Ascending aorta (tissue), 2 donors: Measurements from ENCODE around the gene RSAD1. TPM values are rescaled to one million over a fixed set of nuclear protein-coding genes. Genes with fewer than 3 reads are reported as not detected.

Source experiments
- DNase-seq, 2 donors: peaks; one replicate each; pipeline ENCODE4 v3.0.0-alpha.2; 2019; ENCODE audit warnings: low spot score in 2 of 2
- H3K27ac ChIP-seq, 2 donors: fragments of 200-600 bp; sonication (generic); one replicate each; pipeline ENCODE4 v1.5.1; 2016 to 2017; ENCODE audit warnings: mild to moderate bottlenecking in 1 of 2
- H3K27me3 ChIP-seq: fragments of 200-600 bp; sonication (generic); one replicate; pipeline ENCODE4 v1.5.1; 2017
- H3K36me3 ChIP-seq, 2 donors: fragments of 200-600 bp; sonication (generic); one replicate each; pipeline ENCODE4 v1.5.1; 2016
- H3K4me1 ChIP-seq, 2 donors: fragments of 200-600 bp; sonication (generic); one replicate each; pipeline ENCODE4 v1.5.1; 2016 to 2017; ENCODE audit warnings: mild to moderate bottlenecking in 1 of 2
- H3K4me3 ChIP-seq, 2 donors: fragments of 200-600 bp; sonication (generic); one replicate each; pipeline ENCODE4 v1.5.1; 2016 to 2017; ENCODE audit warnings: mild to moderate bottlenecking in 1 of 2
- H3K9me3 ChIP-seq, 2 donors: fragments of 200-600 bp; sonication (generic); one replicate each; pipeline ENCODE4 v1.5.1; 2016
- intact Hi-C: fragments of 100-400 bp; cut with DNase I; formaldehyde crosslinking; loops from one replicate; pipeline ENCODE4 v1.15.1; 2023
- total RNA-seq: library from RNA; depleted of rRNA; stranded (reverse); fragments of >200 nt; gene quantifications from one replicate; pipeline ENCODE4 v1.1.0, GENCODE V29; 2016
- TF ChIP-seq, protein P1 (sequence below), 3 experiments: fragments of 200-600 bp in 2 of 3; fragments of 450-650 bp in 1 of 3; sonication (generic) in 2 of 3; IDR thresholded peaks; one replicate each; pipeline ENCODE4 v1.5.1; 2016 to 2019; ENCODE audit warnings: antibody characterized with exemption in 3 of 3, mild to moderate bottlenecking in 1 of 3, moderate library complexity in 1 of 3

The RSAD1 gene
- total RNA-seq, 1 donor from 2014 or later = 36.7 TPM

DNA sequence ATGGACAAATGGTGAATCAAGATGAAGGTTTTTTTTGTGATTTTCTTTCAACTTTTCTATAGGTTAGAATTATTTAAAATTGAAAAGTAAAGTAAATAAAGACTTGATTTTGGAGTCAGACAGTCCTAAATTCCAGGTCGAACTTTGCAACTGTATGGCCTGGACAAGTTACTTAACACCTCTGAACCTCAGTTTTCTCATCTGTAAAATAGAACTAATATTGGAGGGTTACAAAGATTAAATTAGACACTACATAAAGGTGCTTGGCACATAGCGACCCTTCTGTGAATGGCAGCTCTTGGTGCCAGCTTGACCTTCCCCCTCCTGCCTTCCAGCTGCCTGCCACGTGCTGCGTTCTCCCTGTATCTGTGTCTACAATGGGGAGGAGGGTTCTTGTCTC lies 3.0 kb downstream of the RSAD1 start:
- Histone ChIP-seq H3K9me3 (no peaks in the 10 kb centered on the region), H3K27ac (peak overlapping the region; percentile 84 to 88), H3K36me3 (peaks cover 23 to 40% of the 10 kb centered on the region in 2 donors), H3K4me3 (no peak overlapping the region), H3K27me3 (no peaks in the 10 kb centered on the region), H3K4me1 (peaks cover 7 to 27% of the 10 kb centered on the region in 2 donors)
- TF ChIP-seq, protein P1, sequence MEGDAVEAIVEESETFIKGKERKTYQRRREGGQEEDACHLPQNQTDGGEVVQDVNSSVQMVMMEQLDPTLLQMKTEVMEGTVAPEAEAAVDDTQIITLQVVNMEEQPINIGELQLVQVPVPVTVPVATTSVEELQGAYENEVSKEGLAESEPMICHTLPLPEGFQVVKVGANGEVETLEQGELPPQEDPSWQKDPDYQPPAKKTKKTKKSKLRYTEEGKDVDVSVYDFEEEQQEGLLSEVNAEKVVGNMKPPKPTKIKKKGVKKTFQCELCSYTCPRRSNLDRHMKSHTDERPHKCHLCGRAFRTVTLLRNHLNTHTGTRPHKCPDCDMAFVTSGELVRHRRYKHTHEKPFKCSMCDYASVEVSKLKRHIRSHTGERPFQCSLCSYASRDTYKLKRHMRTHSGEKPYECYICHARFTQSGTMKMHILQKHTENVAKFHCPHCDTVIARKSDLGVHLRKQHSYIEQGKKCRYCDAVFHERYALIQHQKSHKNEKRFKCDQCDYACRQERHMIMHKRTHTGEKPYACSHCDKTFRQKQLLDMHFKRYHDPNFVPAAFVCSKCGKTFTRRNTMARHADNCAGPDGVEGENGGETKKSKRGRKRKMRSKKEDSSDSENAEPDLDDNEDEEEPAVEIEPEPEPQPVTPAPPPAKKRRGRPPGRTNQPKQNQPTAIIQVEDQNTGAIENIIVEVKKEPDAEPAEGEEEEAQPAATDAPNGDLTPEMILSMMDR (IDR thresholded peaks at IDR 0.05) = no peak
- DNase-seq = no peak
- intact Hi-C loops = loop anchor here (2.0 to 5.0 kb wide), 5 partner anchors 59 to 301 kb away; partner anchors contain the start of gene LRRC59

DNA sequence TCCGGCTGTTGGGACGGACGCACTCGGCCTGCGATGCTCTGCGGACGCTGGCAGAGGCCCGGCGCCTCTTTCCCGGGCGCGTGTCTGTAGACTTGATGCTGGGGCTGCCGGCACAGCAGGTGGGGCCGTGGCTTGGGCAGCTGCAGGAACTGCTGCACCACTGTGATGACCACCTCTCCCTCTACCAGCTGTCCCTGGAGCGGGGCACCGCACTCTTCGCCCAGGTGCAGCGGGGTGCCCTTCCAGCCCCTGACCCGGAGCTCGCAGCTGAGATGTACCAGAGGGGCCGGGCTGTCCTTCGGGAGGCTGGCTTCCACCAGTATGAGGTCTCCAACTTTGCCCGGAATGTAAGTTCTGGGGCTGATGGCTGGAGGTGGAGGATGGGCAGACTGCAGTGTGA lies 3.5 kb downstream of the RSAD1 start:
- Histone ChIP-seq H3K4me1 (peaks cover 7 to 27% of the 10 kb centered on the region in 2 donors), H3K9me3 (no peaks in the 10 kb centered on the region), H3K27me3 (no peaks in the 10 kb centered on the region), H3K4me3 (no peak overlapping the region), H3K27ac (peak overlapping the region; percentile 84 to 88), H3K36me3 (peaks cover 23 to 43% of the 10 kb centered on the region in 2 donors)
- TF ChIP-seq, protein P1 (IDR thresholded peaks at IDR 0.05) = no peak
- intact Hi-C loops = loop anchor here (2.0 to 5.0 kb wide), 4 partner anchors 59 to 300 kb away; no protein-coding TSS in a partner anchor
- peak in 1 of 2 donors; percentile 62 for DNase-seq

- intact Hi-C loops = loop anchor here (2.0 to 5.0 kb wide), 4 partner anchors 58 to 300 kb away; no protein-coding TSS in a partner anchor
- H3K36me3 ChIP-seq = peaks cover 23 to 47% of the 10 kb centered on the region in 2 donors
- H3K9me3 ChIP-seq = no peaks in the 10 kb centered on the region
- peak overlapping the region; percentile 84 to 88 for H3K27ac ChIP-seq
- TF ChIP-seq, protein P1 (IDR thresholded peaks at IDR 0.05) = peak; percentile 84 to 96 (median 89)
- H3K4me3 ChIP-seq = no peak overlapping the region
- peaks cover 7 to 27% of the 10 kb centered on the region in 2 donors for H3K4me1 ChIP-seq
- no peaks in the 10 kb centered on the region for H3K27me3 ChIP-seq
- peak; percentile 89 to 98 for DNase-seq
Observed at GRCh38 chr17:50482516-50482915, 3.9 kb downstream of the RSAD1 start.

DNA sequence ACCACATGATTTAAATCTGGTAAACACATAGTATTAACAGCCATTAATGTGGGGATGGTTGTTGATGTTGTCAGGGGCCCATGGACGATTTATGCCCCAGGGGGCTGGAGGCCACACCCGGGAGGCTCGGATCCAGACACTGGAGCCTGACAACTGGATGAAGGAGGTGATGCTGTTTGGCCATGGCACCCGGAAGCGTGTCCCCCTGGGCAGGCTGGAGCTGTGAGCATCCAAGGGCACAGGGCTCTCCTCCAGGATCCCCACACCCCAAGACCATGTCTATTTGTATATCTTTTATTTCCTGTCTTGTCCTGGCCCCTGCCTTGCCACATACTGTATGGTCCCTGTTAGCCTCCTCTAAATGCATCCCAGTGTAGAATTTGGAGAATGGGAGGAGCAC lies 4.6 kb downstream of the RSAD1 start:
- no peak for DNase-seq
- TF ChIP-seq, protein P1 (IDR thresholded peaks at IDR 0.05) = no peak
- Histone ChIP-seq H3K9me3 (no peaks in the 10 kb centered on the region), H3K27ac (peak overlapping the region; percentile 84 to 88), H3K27me3 (no peaks in the 10 kb centered on the region), H3K4me3 (no peak overlapping the region), H3K4me1 (peaks cover 7 to 23% of the 10 kb centered on the region in 2 donors), H3K36me3 (peaks cover 23 to 49% of the 10 kb centered on the region in 2 donors)
- intact Hi-C loops = loop anchor here (2.0 to 5.0 kb wide), 4 partner anchors 58 to 299 kb away; no protein-coding TSS in a partner anchor

DNA sequence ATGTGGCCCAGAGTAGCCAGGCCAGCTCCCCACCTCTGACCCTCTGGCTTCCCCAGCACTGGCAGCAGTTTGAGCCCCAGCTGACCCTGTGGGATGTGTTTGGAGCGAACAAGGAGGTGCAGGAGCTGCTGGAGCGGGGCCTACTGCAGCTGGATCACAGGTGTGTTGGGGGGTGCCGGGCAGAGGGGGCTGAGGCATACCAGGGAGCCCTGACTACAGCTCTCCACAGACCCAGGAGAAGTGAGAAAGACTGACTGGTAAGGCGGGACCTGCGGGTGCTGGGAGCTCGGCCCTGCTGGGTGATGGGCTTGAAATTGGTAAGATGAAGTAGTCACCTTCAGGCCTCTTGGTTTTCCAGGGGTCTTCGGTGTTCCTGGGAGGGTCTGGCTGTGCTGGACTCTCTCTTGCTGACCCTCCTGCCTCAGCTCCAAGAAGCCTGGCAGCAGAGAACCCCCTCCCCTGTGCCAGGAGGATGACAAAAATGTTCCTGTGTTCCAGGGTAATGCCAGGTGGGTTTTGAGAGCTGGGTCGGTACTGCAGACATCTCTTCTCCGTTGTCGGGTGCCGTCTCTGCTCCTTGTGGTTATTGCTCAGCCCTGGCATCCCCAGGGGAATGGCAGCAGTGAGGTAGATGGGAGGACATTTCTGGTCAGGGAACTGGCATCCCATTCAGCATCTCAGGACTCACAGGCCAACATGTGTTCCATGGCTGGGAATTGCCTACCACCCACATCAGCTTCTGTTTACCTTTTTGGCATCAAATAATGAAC lies 5.9 kb downstream of the RSAD1 start:
- Histone ChIP-seq H3K27me3 (no peaks in the 10 kb centered on the region), H3K36me3 (peaks cover 23 to 49% of the 10 kb centered on the region in 2 donors), H3K4me3 (no peak overlapping the region), H3K27ac (peak overlapping the region in 1 of 2 donors; percentile 11), H3K4me1 (peaks cover 5 to 19% of the 10 kb centered on the region in 2 donors), H3K9me3 (no peaks in the 10 kb centered on the region)
- intact Hi-C loops = loop anchor here (5.0 kb wide), 2 partner anchors 213 to 298 kb away; no protein-coding TSS in a partner anchor
- no peak for DNase-seq
- TF ChIP-seq, protein P1 (IDR thresholded peaks at IDR 0.05) = no peak
